ENCODE measurements around the gene CHORDC1.
"Not testable (repeated sequence)": the region's sequence is repeated elsewhere in the genome, so short reads cannot be mapped to it uniquely, and the experiment has no call there.

GRCh38 chr11:90207992-90208391, 14.9 kb downstream of the CHORDC1 start:
- not testable (repeated sequence) for TF ChIP-seq CTCF, EP300, POLR2A, POLR2AphosphoS5 (IDR thresholded peaks at IDR 0.05)
